Progenitor cell of endocrine pancreas (in vitro differentiated cells): ENCODE measurements around the gene ING5. TPM values are rescaled to one million over a fixed set of nuclear protein-coding genes. Genes with fewer than 3 reads are reported as not detected.

Source experiments
- DNase-seq: peaks from one replicate; pipeline ENCODE4 v3.0.0; 2021; ENCODE audit warnings: low spot score; ENCODE audit not compliant: unreplicated experiment
- H3K27ac Mint-ChIP-seq: 2 replicates; pipeline ENCODE4 v1.8.0; 2021; ENCODE audit warnings: mild to moderate bottlenecking, moderate library complexity, mixed read lengths
- H3K27me3 Mint-ChIP-seq: 2 replicates; pipeline ENCODE4 v1.8.0; 2021; ENCODE audit warnings: mixed read lengths
- H3K36me3 Mint-ChIP-seq: 2 replicates; pipeline ENCODE4 v1.8.0; 2022; ENCODE audit warnings: mixed read lengths; ENCODE audit not compliant: insufficient read depth
- H3K4me1 Mint-ChIP-seq: 2 replicates; pipeline ENCODE4 v1.8.0; 2021; ENCODE audit warnings: low read depth, mixed read lengths
- H3K4me3 Mint-ChIP-seq: 2 replicates; pipeline ENCODE4 v1.8.0; 2021; ENCODE audit warnings: low read depth, mild to moderate bottlenecking, moderate library complexity, mixed read lengths
- H3K9me3 Mint-ChIP-seq: 2 replicates; pipeline ENCODE4 v1.8.0; 2021; ENCODE audit warnings: low read depth, mixed read lengths
- total RNA-seq: library from RNA; stranded (reverse); gene quantifications from 2 replicates; pipeline ENCODE4 v1.2.1, GENCODE V29; 2021
- TF ChIP-seq, protein P1 (sequence below): fragments of 200-600 bp; sonication (generic); IDR thresholded peaks from one replicate; pipeline ENCODE4 v1.5.0; 2021; ENCODE audit warnings: antibody characterized with exemption, mild to moderate bottlenecking; ENCODE audit not compliant: unreplicated experiment

ING5 gene
- total RNA-seq, 1 donor from 2014 or later = 65.9 TPM

DNA sequence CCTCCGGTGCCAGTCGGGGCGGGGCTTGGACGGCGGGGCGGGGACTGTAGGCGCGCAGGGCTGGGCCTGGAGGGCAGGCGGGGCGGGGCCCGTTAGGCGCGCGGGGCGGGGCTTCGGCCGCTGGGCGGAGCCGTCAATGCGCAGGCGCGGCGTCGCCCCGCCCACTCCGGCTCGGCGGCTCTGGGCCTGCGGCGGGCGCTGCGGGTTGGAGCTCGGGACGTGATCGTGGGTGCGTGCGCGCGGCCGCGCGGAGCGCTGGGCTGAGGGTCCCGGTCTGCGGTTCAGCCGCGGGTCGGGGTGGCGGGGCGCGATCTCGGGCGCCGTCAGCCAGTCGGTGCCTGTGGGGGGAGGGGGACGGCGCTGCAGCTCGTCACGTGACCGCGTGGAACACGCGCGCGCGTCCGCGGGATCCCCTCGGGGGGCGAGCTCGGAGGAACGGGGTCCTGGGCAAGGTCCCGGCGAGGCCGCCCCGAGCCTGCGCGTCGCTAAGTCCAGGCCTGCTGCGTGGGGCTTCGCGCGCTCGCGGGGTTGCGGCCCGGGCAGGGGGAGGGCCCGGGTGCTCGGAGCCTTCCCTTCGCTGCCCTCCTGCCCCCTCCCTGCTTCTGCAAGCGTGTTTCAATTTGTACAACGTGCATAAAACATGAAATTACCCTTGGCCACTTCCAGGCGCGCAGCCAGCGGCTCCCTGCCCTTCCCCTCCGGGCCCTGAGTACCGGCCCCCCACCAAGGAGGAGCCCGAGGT lies 32.8 kb downstream of the ING5 start, which contains the start of gene D2HGDH:
Gene D2HGDH, plus strand, starts transcription at position 164 of the 742 bp plus-strand sequence. CDS start 595 bp downstream, outside the sequence.
- no peaks in the 10 kb centered on the region for H3K9me3 Mint-ChIP-seq
- peak; percentile 88 for DNase-seq
- H3K4me3 Mint-ChIP-seq = peak within 1 kb of the TSS; percentile 76
- TF ChIP-seq, protein P1, sequence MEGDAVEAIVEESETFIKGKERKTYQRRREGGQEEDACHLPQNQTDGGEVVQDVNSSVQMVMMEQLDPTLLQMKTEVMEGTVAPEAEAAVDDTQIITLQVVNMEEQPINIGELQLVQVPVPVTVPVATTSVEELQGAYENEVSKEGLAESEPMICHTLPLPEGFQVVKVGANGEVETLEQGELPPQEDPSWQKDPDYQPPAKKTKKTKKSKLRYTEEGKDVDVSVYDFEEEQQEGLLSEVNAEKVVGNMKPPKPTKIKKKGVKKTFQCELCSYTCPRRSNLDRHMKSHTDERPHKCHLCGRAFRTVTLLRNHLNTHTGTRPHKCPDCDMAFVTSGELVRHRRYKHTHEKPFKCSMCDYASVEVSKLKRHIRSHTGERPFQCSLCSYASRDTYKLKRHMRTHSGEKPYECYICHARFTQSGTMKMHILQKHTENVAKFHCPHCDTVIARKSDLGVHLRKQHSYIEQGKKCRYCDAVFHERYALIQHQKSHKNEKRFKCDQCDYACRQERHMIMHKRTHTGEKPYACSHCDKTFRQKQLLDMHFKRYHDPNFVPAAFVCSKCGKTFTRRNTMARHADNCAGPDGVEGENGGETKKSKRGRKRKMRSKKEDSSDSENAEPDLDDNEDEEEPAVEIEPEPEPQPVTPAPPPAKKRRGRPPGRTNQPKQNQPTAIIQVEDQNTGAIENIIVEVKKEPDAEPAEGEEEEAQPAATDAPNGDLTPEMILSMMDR = no peak
- no peaks in the 10 kb centered on the region for H3K4me1 Mint-ChIP-seq
- H3K27ac Mint-ChIP-seq = peak within 1 kb of the TSS; percentile 78
- peaks cover 4% of the 10 kb centered on the region for H3K36me3 Mint-ChIP-seq
- no peaks in the 10 kb centered on the region for H3K27me3 Mint-ChIP-seq

DNA sequence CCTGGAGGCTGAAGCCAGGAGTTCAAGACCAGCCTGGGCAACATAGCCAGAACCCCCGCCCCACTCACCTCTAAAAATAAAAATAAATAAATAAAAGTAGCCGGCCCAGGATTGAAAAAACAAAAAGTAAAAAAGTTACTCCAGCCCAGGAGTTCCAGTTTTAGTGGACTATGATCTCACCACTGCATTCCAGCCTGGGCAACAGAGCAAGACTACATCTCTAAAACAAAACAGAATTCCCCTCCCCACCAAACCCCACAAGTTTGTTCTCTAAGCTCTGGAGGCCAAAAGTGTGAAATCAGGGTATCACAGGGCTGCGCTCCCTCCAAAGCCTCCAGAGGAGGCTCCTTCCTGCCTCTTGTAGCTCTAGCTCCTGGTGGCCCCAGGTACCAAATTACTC lies 34.3 kb downstream of the ING5 start:
- H3K36me3 Mint-ChIP-seq = peaks cover 4% of the 10 kb centered on the region
- H3K27ac Mint-ChIP-seq = peak overlapping the region; percentile 76
- no peak for DNase-seq
- no peaks in the 10 kb centered on the region for H3K27me3 Mint-ChIP-seq
- TF ChIP-seq, protein P1 = no peak
- H3K4me3 Mint-ChIP-seq = peak overlapping the region; percentile 76
- no peaks in the 10 kb centered on the region for H3K4me1 Mint-ChIP-seq
- no peaks in the 10 kb centered on the region for H3K9me3 Mint-ChIP-seq

DNA sequence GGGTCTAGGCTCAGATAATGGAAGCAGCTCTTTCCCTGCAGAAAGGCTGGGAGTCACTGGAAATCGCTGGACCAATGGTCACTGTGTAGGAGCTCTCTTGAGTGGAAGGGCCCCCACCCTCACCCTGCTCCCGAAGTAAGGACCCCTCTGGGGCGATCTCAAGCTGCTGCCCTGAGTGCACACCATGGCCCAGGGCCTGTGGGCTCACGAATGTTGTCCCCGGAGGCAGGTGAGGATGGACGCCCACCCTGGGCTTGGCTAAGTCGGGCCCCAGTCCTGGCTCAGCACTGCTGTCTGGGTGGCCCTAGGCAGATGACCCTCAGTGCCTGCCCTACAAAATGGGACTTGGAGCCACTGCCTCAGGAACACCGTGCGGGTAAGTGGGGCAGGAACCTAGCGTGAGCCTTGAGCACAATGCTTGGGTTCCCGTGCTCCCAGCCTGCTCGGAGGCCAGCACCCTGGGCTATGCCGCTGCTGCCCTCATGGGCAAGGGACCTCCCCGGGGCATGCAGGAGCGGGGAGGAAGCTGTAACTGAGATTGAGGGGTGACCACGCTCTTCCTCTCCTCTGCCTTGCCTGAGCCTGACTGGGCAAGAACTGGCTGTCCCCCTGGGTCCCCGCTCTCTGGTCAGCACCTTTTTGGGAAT lies 36.3 kb downstream of the ING5 start:
- Mint-ChIP-seq H3K27ac (no peak overlapping the region), H3K27me3 (no peaks in the 10 kb centered on the region), H3K9me3 (no peaks in the 10 kb centered on the region), H3K36me3 (peaks cover 4% of the 10 kb centered on the region), H3K4me3 (no peak overlapping the region), H3K4me1 (no peaks in the 10 kb centered on the region)
- TF ChIP-seq, protein P1 = no peak
- no peak for DNase-seq

DNA sequence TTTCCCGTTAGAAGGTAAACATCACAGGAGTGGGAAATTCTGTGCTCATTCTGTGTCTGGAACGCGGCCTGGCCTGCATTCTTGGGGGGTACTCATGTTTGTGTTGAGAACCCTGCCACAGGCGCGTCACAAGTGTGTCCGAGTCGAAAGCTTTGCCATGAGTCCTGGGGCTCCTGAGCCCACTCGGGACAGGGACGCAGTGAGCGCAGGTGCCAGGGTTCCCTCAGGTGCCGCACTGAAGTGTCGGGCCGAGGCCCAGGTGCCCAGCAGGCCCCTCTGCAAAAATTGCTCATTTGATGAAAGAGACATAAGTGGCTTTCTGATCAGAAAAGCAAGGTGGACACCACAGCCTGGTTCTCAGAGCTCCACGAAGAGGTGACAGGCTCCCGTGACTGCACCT lies 37.3 kb downstream of the ING5 start:
- H3K4me1 Mint-ChIP-seq = no peaks in the 10 kb centered on the region
- no peak overlapping the region for H3K4me3 Mint-ChIP-seq
- no peak for DNase-seq
- peaks cover 4% of the 10 kb centered on the region for H3K36me3 Mint-ChIP-seq
- no peaks in the 10 kb centered on the region for H3K9me3 Mint-ChIP-seq
- TF ChIP-seq, protein P1 = no peak
- no peaks in the 10 kb centered on the region for H3K27me3 Mint-ChIP-seq
- no peak overlapping the region for H3K27ac Mint-ChIP-seq

DNA sequence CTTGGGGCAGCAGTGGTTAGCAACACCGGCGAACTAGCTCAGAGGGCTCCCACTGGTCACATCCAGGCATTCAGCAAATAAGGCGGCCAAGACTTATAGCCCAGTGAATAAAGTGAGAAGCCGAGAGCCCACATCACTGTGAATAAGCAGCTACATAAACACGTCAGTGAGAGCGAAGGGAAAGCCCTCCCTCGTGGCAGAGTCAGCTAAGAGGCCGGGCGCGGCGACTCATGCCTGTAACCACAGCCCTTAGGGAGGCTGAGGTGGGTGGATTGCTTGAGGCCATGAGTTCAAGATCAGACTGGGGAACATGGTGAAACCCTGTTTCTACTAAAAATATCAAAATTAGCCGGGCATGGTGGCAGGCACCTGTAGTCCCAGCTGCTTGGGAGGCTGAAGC lies 37.8 kb downstream of the ING5 start:
- H3K36me3 Mint-ChIP-seq = peaks cover 4% of the 10 kb centered on the region
- DNase-seq = no peak
- H3K9me3 Mint-ChIP-seq = no peaks in the 10 kb centered on the region
- no peak overlapping the region for H3K27ac Mint-ChIP-seq
- TF ChIP-seq, protein P1 = no peak
- no peaks in the 10 kb centered on the region for H3K27me3 Mint-ChIP-seq
- H3K4me1 Mint-ChIP-seq = no peaks in the 10 kb centered on the region
- H3K4me3 Mint-ChIP-seq = no peak overlapping the region
